HG03135 (cell line): Measurements from ENCODE around the gene GLCE.
"Not testable (repeated sequence)": the region's sequence is repeated elsewhere in the genome, so short reads cannot be mapped to it uniquely, and the experiment has no call there.

Experiments used
- ATAC-seq: cut with Tn5 transposase; IDR thresholded peaks from one replicate; pipeline ENCODE4 v1.9.1; 2021; ENCODE audit warnings: mild to moderate bottlenecking, moderate library complexity; ENCODE audit not compliant: unreplicated experiment

GLCE gene

DNA sequence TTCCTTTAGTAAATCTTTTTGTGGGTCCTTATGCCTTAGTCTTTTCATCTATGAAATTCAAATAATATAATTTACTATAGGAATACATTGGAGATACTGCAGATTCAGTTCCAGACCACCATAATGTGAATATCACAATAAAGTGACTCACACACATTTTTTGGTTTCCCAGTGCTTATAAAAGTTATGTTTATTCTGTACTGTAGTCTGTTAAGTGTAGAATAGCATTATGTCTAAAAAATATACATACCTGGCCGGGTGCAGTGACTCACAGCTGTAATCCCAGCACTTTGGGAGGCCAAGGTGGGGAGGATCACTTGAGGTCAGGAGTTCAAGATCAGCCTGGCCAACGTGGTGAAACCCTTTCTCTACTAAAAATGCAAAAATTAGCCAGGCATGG lies 84.4 kb downstream of the GLCE start:
- no peak for ATAC-seq

DNA sequence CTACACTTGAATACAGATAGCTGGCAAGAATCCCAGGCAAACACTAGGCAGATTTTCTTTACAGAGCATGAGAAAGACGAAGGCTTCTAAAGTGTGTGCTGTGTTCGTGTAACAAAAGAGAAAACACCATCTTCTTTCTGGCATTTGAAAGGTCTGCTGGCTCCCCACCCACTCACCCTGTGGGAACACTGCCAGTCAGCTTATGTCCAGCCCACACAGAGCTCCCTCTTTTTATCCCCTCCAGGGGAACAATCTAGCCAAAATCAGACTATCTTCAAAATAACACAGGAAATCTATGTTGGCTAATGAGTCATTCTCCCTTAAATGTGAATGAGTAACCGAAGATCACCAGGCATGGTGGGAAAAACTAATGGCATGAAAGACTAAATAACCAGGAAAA lies 92.7 kb downstream of the GLCE start:
- ATAC-seq = no peak

- no peak for ATAC-seq
Measured at GRCh38 chr15:69265347-69265955, 105.0 kb downstream of the GLCE start.

DNA sequence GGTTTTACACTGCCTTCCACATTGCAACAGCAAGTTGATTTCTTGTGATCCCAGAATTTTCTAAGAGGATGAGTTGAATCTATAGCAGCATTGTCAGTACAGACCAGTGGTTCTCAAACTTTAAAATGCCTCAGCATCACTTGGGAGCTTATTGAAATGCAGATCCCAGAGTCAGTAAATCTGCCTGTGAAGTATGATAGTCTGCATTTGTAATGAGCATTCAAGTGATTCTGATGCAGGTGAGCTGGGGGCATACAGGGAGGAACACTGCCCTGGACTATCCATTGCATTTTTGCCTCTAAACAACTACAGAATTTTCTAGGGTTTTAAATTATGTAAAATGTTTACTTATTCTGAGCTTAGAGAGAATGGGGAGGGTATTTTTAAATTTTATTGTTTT lies 110.8 kb downstream of the GLCE start:
- ATAC-seq = no peak

DNA sequence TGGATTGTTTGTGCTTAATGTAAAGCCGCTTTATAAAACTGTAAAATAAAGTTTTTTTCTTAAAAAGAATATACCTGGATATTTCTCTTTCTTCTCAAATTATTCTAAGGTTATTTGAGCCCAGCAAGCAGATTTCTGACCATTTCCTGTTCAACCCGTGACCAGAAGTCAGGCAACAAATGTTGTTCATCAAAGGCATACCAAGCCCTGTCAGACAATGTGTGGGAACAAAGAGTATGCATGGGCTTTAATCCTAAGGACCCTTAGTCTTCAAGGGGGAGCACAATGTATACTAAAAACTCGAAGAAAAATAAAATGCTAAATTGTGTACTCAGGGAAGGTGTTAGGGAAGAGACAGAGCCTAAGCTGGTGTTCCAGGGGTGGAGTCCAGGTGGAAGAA lies 111.7 kb downstream of the GLCE start:
- no peak for ATAC-seq

DNA sequence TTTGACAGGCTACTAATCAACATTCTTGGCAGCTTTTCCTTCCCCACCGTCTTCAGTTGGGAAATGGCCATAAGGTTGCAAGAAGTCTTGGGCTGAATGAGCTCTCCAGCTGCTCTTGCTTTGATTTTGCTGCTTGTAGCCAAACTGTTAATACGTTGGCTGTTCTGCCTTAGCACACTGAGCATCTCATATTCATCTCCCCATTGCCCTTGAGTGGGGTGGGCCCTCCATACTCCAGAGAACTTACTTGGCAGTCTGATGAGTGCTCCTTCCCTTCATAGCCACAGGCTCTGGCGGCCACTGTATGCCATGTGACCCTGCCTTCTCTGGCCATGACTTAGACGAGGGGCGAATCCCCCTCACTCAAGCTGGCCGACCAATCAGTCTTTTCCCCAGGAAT lies 112.5 kb downstream of the GLCE start:
- ATAC-seq = no peak

DNA sequence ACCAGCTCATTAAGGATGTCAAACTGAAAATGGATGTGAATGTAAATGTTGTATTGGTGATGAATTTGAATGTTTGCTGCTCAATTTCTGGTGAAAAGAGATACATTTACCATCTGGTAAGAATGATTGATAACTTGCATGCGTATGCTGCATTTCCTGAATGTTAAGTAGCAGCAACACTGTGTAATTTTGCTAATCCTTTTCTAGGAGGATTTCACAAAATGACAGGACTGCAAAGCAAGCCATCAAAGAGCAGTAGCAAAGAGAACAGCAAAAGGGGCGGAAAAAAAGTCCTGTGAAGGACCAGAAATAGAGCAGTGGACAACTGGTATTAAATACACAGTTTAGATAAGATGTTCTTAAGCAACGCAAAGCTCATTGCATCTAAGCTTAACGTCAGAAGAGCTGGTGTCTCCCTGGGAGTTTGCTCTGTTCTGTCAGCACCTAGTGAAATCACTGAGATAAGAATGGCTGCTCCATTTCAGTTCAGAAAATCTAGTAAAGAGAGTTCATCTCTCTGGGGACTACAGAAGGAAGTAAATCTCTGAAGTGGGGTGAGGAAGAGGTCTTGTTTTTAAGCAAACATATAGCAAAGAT lies 114.7 kb downstream of the GLCE start:
- no peak for ATAC-seq

GRCh38 chr15:69275933-69276560 lies 115.6 kb downstream of the GLCE start:
- no peak for ATAC-seq

DNA sequence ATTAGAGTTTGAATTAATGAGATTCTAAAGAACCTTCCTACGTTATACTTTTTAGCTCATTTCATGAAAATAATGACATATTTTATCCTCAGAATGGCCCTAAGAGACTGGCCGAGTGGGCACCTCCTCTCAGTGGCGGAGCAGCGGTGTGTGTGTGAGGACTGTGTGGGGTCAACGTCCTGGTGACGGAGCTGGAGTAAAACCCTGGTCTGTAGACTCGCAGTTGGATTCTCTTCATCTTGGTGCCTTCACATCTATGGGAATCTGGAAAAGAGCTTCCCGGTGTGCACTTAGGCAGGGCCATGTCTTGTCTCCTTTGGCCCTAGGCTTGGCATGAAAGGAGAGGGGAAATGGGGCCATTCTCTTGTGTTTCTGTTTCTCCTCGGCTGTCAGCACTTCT lies 116.9 kb downstream of the GLCE start:
- no peak for ATAC-seq

GRCh38 chr15:69279636-69280035 lies 119.2 kb downstream of the GLCE start:
- ATAC-seq = no peak

GRCh38 chr15:69280783-69281182 lies 120.3 kb downstream of the GLCE start:
- no peak for ATAC-seq

DNA sequence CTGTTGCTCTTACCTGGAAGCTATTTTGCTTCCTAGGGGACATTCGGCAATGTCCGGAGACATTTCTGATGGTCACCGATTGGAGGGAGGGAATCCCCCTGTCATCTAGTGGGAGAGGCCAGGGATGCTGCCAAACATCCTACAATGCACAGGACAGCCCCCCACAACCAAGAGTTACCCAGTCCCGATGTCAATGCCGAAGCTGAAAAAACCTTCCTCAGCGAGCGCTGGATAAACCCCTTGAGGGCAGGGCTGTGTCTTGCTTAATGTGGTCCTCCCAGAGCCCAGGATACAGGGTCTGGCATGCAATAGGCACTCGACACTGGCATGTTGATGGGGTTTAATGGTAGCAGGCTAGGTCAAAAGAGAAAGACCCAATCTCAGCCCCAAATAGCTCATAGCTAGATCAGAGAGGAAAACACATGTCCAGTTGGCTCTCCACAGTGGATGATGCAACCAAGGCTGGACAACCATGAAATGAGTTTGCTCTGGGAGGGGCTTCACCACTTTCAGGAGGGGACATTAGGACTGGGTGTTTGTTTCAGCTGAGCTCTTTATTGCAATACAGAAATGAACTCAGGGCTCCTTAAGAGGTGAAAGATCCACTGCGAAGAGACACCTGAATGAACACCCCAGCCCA lies 121.8 kb downstream of the GLCE start:
- no peak for ATAC-seq

DNA sequence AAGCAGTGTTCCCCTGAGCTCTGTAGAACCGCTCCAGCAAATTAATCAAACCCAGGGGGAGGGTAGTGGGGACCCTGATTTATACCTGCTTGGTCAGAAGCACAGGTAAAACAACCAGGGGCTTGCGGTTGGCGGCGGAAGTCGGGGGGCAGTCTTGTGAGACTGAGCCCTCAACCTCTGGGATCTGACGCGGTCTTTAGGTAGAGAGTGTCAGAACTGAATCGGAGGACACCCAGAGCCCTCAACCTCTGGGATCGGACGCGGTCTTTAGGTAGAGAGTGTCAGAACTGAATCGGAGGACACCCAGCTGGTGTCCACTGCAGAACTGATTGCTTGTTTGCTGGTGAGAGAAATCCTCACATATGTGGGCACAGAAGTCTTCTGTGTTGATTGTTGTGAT lies 125.4 kb downstream of the GLCE start:
- no peak for ATAC-seq

DNA sequence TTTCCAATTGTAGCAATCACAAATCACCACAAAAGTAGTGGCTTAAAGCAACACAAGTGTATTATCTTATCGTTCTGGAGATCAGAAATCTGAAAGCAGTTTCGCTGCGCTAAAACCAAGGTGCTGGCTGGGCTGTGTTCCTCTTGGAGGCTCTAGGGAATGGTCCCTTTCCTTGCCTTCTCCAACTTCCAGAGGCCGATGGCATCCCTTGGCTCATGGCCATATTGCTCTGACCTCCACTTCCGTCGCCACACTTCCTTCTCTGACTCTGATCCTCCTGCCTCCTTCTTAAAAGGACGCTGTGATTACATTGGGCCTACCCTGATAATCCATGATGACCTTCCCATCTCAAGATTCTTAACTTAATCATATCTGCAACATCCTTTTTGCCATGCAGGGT lies 127.6 kb downstream of the GLCE start:
- ATAC-seq = no peak

DNA sequence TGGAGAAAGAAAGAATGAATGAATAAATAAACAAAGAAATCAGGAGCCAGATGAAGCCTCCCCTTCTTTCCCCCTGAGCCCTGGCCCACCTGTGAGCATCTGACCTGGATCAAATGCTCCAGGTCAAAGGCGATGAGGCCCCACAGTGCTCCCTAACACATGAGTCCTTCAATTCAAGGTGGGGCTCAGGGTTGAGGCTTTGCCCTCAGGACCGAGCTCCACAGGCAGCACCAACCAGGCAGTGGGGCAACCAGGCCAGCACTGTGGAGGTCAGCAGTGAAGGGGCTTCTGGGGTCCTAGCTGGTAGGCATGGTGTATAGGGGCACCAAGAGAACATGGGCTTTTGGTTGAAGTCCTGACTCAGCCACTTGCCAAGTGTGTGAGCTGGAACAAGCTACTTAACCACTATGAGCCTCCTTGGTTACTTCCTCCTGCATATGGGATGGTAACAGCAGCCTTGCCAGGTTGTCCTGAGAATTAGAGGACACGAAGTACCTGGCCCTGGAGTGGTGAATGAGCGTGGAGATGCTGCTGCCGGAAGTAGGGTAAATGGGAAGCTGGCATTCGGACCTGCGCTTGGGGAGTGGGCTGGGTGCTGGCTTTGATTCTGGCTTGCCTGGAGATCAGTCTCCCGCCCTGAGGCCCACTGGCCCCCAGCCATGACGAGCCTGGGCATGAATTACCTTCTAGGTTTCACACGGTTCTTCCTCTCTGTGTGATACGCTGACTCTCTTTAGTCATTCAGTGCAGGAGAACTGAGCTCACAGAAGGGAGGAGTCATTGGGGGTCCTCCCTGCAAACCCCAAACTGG lies 128.3 kb downstream of the GLCE start:
- no peak for ATAC-seq

DNA sequence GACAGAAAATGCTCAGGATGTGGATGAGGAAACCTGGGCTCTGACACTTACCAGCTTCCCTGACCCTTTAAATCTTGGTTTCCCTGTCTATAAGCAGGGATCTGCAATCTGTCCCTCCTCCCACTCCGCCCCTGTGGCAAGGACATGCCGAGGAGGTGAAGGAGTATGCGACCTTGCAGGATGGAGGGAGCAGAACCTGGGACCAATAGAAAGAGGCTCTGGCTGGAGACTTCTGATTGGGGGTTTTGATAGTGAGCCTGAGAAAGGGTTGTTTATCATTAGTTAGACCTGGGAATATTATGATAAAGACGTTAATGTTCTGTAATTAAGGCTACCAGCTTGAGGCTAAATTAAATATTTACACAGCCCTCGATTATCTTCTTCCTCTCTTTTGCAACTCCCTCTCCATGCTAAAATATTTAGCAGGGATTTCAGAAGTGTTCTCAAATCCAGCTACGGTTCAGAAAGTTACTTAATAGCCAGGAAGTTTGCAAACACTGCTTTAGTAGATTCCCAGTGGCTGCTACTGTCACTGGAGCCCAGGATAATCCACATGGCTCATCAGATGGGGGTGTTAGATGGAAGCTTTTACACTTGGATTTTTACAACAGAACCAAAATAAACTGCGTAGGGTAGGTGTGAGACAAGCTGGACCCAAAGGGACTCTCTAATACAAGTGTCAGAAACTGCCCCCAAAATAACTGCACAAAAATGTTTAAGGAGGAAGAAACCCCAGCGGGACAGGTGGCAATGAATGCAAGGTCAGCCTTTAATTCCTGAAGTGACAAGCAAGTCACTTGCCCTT lies 129.1 kb downstream of the GLCE start:
- ATAC-seq = no peak

GRCh38 chr15:69290346-69291164 lies 130.1 kb downstream of the GLCE start:
- ATAC-seq = no peak

DNA sequence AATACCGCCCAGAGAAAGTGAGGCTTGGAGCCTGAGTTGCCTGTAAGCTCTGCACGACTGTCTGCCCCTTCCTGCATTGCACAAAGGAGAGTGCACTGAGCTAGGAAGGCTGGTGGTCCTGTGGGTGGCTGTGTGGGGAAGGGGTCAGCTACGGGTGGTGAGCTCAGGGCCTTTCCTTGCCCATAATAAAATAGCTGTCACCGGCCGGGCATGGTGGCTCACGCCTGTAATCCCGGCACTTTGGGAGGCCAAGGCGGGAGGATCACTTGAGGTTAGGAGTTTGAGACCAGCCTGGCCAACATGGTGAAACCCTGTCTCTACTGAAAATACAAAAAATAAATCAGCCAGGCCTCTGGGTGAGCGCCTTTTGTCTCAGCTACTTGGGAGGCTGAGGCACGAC lies 131.2 kb downstream of the GLCE start:
- not testable (repeated sequence) for ATAC-seq

DNA sequence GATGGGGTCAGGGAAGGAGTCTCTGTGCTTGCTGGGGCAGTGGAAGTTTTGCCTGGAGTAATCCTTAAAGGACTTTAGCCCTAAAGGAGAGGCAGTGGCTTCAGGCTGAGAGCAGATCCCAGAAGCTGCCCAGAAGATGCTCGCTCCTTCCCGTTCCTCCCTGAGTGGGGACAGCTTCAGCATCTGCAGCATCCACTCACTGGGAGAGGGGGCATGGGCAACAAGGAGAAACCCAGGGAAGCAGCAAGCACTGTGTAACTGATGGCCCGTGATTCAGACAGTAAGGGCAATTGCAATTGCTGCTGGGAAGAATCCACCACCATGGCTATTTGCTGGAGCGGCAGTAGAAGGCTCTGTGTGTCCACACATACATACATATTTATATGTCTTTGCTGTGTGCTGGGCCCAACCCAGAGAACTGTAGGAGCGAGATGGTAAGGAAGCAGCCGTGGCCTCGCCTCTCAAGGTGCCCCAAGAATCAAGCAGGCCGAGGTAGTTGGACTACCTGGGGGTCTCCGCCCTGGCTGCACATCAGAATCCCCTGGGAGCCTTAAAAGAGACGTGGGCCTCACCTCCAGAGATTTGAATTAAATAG lies 132.5 kb downstream of the GLCE start:
- no peak for ATAC-seq
